A204.1 (cell line): ENCODE measurements around the gene SH3GL3.

Experiments
- FAIRE-seq: peaks from 2 replicates; lab custom pipeline; 2012; peaks lifted over from hg19 to GRCh38; lab: Jason Lieb, UNC

The SH3GL3 gene

DNA sequence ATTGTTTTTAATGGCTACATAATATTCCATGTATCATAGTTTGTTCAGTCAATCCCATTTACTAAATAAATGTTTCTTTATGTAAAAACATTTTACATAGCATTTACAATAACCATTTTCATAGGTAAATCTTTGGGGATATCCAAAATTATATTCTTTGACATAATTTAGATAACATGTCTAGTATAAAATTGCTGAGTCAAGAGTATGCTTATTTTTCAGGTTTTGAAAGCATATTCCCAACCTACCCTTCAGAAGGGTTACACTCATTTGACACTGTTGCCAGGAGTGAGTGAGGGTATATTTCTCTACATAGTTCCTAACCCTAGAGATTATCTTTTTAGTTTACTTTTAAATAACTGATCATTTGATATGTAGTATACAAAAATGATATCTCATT lies 122.2 kb downstream of the SH3GL3 start:
- FAIRE-seq = no peak

DNA sequence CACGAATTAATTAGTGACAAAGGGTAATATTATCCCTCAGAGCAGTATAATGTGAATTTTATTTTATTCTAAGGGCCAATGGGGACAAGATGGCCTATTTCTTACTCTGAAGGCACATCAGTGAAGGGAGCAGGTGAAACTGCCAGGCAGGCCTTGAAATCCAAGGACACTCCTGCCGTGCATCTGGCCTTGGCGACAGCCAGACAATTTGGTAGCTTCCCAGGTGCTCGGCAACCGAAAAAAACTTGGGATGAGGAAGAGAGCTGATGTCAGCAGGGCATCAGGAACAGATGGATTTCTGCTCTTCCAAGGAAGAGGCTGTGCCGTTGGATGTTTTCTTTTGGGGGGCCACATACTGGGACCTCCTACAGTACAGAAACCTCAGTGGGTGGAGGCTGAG lies 123.6 kb downstream of the SH3GL3 start:
- no peak for FAIRE-seq

DNA sequence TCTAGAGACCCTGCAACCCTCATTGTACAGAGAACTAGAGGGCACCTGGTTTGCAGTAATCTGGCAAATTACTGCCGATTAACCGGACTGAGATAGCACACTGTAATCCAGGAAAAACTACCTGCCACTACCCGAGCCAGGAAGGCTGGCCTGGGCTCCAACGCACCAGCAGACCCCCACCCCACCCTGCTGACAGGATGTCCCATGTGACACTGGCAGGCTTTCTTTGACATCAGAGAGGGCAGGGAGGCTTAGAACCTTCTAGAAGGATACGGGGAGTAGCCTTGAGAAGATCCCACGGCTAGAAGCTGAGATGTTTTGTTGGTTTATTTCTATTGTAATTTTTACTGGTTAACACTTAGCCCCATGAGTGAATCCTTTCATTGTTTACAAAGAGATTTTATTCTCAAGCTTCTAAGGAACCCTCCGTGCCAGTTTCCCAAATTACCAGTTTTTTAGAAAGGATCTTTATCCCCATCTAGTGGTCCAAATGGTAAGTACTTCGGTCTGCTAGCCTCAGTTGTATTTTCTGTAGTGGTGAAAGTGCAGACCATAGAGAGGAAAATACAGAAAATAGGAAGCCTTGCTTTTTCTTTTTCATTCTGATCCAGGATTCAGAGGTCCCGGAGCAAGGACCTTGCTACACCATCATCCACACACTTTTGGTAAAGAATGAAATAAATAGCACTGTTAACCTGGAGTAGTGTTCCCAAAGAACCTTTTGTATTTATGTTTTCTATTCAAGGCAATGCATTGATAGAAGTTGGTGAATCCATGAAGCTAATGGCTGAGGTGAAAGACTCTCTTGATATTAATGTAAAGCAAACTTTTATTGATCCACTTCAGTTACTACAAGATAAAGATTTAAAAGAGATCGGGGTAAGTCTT lies 124.9 kb downstream of the SH3GL3 start:
- FAIRE-seq = peak; percentile 79

DNA sequence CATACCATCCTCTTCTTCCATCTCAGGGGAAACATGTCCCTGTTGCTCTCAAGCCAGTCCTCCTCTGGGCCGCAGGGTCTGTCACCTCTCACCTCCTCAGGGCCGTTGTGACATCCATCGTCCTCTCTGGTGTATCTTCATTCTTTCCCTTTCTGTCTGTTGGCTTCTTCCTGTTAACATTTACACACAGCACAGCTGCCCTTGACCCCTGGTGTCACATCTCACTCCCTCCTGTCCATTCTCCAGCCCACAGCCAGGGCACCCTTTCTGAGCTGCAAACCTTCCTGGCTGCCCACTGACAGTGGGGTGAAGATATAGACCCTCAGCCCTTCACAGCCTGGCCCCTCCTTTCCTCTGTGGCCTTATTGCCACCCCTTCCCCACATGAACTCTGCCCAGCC lies 127.2 kb downstream of the SH3GL3 start:
- FAIRE-seq = no peak

DNA sequence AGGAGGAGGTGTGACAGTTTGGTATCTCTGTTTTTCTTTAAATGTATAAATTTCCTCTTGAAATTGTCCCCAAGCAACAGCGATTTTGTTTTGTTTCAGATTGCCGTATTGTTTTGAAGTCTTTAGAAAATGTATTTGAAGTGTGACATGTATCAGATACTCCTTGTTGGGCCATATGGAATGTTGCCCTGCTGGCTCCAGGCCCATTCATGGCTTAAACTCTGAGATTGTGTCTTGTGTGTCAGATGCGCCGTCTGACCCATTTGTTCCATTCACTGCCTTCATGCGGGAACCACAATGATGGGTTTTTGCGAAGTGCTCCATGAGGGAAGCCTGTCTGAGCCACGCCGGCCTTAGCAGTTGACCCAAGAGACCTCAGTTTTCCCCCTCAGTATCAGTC lies 131.6 kb downstream of the SH3GL3 start:
- no peak for FAIRE-seq

DNA sequence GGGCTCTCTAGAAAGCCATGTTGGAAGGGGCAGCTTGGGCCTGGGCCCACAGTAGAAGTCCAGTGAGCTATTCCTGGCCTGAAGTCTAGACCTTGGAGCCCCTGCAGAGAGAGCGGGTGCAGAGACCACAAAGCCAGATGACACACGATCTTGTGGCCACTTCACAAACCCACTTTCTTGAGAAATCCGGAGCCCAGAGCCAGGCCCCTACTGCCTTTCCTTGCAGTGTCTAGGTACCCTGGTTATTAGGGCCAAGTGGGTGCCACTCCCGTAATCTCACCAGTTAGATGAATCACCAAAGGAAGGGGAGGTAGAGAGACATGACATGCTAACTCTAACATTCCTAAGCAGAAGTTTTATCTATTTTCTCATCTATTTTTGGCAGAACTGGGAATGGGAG lies 134.2 kb downstream of the SH3GL3 start:
- FAIRE-seq = no peak

DNA sequence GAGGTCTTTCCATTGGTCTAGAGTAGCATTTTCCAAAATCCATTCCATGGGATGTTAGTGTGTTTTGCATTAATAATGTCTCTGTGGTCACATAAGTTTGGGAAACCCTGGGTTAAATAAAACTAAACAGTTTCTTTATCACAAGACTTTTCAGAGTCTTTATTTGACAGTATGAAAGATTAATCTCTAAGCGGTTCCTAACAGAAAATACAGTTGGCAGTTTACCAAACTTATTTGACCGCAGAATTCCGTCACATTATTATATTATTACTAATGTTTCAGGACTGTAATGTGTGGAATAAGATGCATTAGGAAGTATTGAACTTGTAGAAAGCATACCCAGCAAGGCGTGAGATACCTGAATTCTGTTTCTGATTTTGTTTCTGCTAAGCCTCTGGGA lies 135.2 kb downstream of the SH3GL3 start:
- no peak for FAIRE-seq

DNA sequence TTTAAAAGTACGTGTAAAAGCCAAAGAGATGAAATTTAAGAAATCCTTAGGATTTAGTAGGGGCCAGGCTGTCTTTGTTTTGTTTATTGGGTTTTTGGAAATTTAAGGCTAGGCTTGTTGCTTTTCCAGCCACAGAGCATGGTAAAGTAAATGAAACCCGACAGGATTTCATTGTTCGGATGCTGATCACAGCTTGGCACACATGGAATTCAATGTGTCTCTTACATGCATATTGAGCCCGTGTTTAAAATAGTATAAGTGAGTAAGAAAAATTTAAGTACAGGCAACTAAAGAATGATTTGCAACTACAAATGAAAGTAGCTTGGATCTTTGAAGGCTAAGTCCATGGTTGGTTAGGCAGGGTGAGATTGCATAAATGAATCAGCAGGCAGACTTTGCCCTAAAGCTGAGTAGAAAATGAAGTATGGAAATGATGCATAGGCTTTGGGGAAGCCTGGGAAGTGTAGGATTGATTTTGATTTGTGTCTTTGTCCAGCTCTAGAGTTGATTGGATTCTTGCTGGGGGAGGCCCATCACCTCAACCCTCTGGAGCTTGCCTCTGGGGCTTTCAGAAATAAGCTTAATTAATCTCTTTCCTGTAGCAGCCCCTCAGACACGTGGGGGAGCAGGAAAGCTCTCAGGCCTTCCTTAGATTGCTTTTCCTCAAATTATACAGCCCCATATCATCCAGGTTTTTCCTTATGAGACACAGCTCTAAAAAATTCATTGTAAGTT lies 138.6 kb downstream of the SH3GL3 start:
- no peak for FAIRE-seq

DNA sequence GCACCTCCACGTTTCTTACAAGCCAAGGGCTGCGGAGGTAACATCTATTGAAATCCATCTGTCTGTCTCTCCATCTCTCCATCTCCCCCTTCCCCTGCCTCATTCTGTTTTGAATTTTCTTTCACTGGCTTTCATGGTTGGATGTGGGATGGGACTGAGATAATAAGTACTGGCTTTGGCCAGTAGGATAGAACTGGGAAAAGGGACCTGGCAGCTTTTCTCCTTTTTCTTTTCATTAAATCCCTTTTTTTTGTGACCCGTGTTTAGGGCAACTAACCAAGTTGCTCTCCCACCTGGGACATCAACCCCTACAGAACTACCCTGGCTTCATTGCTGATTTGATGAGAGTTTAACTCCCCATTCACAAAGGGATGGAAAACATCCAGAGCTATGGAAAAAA lies 139.9 kb downstream of the SH3GL3 start:
- no peak for FAIRE-seq

DNA sequence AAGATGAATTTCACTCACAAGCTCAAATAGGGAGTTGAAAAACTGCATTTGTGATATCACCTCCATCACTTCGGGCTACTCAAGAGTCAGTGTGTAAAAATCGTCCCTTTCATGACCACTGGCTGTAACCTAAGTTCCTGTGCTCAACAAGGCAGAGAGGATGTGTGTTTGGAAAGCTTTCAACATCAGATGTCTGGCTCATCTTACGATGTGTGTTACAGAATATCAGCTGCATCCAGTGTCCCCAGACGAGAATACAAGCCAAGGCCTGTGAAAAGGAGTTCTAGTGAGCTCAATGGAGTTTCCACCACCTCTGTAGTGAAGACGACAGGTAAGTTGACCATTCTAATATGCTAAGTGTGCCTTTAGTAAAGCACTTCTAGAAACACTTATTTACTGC lies 141.3 kb downstream of the SH3GL3 start:
- no peak for FAIRE-seq

DNA sequence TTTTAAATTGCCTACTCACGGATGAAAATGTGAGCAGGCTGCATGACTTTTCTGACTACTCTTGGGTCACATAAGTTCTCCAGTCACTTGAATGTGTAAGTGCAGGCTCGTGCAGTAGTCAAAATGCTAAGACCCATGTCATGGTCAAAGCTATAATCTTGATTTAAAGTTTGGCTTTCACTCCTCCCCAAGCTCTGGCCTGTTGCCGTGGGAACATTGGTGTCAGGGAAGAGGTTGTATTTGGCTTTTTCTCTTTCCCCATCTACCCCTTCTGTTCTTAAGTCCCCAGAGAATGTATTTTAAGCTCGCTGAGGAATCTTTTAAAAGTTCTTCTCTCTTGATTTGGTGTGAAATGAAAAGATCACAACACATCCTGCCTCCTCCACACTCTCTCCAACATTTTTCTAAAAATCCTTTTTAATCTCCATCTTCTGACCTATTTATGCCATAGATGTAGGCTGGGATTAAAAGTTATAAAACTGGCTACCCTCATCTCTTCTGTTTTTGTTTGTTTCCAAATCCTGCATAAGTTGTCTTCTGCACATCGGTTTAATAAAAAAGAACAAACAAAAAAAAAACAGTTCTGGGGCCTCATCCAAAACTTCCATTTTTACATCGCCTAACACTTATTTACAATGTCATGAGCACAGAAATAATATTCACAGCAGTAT lies 145.4 kb downstream of the SH3GL3 start:
- no peak for FAIRE-seq

DNA sequence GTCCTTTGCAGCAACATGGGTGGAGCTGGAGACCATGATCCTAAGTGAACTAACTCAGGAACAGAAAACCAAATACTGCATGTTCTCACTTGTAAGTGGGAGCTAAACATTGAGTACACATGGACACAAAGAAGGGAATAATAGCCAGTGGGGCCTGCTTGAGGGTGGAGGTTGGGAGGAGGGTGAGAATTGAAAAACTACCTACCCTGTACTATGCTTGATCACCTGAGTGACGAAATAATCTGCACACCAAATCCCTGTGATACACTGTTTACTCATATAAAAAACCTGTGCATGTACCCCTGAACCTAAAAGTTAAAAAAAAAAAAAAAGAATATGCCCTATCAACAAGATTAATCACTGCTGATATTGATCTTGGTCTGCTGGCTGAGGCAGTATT lies 148.1 kb downstream of the SH3GL3 start:
- no peak for FAIRE-seq

DNA sequence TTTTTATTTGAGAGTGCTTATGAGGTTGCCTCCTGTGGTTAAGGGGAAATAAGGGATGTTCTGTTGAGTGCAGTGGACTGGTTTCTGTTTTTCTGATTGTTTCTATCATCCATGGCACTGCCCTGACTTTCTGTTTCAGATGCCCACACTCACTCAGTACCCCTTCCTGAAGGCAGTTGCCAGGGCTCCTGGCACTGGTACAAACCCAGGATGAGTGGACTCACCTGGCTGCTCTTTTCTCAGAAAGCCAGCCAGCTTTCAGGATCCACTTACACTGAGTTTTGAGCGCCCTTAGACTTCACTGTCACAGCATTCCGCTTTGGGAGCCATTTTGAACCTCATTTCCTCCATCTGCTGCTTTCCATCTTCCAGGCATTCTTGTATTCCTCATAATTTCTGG lies 150.9 kb downstream of the SH3GL3 start:
- no peak for FAIRE-seq

DNA sequence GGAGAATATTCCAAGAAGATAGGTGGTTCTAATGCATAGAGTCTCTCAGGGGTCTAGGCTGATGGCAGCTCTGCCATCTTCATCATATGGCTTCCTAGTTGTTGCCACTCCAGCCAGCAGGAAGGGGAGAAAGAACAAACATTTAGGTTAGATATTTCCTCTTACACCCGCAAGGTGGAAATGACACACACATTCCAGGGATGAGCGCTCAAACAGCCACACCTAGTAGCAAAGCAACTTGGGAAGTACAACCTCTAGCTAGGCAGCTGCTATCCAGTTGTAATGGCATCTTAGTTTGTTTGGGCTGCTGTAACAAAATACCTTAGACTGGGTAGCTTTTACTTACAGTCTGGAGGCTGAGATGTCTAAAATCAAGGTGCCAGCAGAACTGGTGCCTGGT lies 154.9 kb downstream of the SH3GL3 start:
- FAIRE-seq = no peak

DNA sequence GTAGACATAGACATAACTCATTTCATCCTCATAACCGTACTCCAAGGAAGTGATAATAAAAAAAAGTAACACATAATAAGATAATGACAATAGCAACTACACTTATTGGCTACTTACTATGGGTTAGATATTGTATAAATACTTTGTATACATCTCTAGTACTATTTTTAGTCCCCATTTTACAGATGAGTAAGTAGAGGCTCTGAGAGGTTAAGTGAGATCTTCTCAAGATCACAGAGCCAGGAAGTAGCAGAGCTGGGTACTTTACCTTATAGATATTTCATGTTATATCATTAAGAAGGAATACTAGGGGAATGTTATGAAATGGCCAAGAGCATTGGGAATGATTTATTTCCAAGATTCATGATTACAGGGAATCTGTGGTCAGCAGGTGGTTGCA lies 157.4 kb downstream of the SH3GL3 start:
- FAIRE-seq = no peak

DNA sequence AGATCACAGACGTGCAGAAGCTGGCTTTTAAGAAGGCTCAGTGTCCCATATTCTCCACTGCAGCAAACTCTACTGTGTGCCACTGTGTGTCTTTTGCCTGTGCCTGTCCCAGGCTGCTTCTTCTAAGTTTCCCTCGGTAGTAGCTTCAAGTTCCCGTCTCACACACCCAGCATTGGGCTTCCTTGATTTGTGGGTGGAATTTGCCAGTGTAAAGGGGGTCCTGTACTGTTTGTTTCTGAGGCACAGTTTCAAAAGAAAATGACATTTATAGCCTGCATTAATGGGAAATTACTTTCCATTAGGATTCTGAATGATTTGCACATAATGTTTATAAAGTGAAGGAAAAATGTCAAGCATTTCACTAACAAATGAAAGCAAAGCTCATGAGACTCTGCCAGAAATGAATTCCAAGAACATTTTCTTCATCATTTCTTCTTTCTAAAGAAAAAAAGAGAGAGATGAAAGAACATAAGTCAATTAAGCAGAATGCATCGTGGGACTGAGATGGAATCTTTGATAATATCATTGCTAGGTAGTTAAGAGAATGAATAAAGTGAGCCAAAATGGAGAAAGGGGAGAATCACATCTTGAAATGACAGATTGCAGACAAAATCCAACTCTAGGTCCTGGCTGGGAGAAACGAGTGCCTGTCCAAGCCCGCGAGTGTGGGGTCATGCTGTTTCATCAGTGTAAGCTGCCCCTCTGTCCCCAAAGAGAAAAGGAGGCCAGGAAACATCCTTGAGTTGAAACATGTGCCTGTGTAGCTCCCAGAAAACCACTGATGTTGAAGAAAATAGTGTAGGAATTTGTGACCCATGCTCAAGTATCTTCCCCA lies 158.2 kb downstream of the SH3GL3 start:
- no peak for FAIRE-seq

DNA sequence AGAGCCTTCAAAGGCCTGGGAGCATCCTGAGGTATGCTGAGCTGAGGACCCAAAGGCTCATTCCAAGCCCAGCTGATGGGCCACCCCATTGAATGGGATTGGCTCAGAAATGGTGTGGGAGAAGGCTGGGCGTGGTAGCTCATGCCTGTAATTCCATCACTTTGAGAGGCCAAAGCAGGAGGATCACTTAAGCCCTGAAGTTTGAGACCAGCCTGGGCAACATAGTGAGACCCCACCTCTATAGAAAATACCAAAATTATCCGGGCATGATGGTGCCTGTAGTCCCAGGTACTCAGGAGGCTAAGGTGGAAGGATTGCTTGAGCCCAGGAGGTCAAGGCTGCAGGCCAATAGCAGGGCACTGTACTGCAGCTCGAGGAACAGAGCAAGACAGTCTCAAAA lies 163.0 kb downstream of the SH3GL3 start:
- no peak for FAIRE-seq

DNA sequence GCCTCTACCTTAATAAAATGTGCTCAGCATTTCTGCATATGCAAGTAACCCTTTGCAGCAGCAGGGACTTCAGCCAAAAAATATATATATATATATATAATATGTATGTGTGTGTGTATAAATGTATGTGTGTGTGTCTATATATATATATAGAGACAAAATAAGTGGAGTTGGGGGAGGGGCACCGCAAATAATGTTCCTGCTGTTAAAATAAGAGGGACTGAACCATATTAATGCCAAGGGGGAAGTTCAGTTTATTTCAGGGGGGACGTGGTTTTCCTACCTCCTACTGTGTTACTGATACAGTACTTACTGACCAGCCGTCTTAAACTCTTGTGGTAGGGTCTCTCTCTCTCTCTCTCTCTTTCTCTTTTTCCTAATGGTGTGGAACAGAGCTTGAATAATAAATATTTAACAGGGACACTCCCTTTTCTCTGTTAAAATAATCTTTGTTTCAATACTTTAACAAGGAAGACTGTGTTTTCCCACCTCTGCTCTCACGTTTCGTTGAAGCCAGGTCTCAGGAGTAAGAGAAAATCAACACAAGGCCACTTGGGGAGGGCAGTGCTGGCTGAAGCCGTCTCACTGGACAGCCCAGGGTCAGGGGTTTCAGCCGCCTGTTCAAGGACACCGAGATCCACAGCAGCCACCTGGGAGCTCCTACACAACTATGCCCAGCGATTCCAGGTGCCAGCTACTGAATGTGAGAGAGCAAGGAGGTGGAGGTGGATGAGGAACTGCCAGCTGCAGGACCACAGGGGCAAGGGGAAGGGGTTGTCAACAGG lies 164.0 kb downstream of the SH3GL3 start:
- FAIRE-seq = no peak

DNA sequence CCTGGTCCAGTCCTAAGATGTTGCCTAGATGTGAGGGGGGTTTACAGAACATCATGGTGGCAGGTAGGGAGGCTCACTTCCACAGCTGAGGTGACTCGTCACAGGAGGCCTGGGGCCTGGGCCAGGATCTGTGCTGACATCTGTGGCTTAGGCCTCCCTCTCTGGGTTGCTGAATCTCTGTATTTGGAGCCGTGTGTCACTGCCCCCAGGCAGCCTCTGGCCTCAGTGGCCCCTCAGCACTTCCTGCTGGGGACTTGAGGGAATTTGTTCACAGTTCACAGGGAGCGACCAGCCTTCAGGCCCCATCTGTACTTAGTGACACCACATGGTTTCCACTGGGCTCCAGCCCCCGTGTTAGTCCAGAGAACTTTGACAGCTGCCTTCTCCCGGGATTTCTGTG lies 165.1 kb downstream of the SH3GL3 start:
- no peak for FAIRE-seq

DNA sequence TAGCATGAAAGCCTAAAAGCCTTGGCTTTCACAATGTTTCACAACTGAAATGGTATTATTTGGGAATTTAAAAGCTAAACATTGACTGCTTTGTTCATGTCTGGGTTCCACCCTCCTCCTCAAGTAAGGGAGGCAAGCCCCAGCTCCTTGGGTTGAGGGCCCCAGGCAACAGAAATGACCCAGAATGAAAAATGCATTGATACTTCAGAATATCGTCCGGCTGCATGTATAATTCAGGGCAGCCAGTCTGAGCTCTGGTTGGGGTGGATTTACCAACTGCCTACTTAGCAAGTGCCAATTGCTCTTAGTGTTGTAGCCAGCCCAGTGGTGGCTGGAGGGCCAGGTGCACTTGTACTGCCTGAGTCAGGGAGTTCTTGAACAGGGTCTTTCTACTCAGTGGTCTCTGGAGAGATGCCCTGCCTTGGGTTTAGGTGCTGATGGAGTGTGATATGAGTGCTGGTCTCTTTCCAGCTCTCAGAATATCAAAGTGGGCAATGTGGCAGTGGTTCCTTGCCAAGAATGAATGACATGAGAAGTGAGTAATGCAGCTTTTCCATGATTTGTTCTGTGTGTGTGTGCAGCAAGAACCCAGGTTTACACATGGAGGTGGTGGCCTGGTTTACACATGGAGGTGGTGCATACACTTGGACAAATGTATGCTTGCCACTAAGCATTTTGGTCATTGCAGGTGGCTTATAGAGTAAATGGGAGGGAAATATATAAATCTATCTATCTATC lies 165.9 kb downstream of the SH3GL3 start:
- FAIRE-seq = no peak

DNA sequence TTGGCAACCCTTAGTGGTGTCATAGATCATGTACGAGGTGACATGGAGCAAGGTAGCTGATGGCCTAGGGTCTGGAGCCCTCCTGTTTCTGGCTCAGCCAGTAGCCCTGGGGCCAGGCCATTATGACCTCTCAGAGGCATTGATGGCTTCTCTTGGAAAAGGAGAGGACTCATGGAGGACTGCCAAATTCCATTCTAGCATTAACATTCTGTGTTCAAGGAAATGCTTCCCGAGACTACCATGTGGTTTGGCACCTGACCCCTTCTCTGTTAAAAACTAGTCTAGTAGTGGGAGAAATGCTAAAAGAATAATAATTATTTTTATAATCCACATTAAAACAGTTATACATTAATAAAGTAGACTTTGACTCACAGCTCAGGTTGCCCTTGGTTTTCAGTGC lies 166.6 kb downstream of the SH3GL3 start:
- no peak for FAIRE-seq
